ENCODE data around the gene CASD1.

- TF ChIP-seq, protein P1, sequence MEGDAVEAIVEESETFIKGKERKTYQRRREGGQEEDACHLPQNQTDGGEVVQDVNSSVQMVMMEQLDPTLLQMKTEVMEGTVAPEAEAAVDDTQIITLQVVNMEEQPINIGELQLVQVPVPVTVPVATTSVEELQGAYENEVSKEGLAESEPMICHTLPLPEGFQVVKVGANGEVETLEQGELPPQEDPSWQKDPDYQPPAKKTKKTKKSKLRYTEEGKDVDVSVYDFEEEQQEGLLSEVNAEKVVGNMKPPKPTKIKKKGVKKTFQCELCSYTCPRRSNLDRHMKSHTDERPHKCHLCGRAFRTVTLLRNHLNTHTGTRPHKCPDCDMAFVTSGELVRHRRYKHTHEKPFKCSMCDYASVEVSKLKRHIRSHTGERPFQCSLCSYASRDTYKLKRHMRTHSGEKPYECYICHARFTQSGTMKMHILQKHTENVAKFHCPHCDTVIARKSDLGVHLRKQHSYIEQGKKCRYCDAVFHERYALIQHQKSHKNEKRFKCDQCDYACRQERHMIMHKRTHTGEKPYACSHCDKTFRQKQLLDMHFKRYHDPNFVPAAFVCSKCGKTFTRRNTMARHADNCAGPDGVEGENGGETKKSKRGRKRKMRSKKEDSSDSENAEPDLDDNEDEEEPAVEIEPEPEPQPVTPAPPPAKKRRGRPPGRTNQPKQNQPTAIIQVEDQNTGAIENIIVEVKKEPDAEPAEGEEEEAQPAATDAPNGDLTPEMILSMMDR (IDR thresholded peaks at IDR 0.05; ENCODE audit: insufficient read depth, low read depth, low read length) = no peak
- no peak for TF ChIP-seq EZH2 (IDR thresholded peaks at IDR 0.05; ENCODE audit: insufficient read depth, low read length)
Observed at GRCh38 chr7:94578614-94579013, 69.0 kb downstream of the CASD1 start.
